GM19238 (cell line): ENCODE results near the gene TMEM156.
"Not testable (repeated sequence)": the region's sequence is repeated elsewhere in the genome, so short reads cannot be mapped to it uniquely, and the experiment has no call there.

ENCODE experiments used
- DNase-seq: peaks from one replicate; pipeline ENCODE4 v3.0.0; 2011; ENCODE audit warnings: low spot score; ENCODE audit not compliant: insufficient read length

The TMEM156 gene

DNA sequence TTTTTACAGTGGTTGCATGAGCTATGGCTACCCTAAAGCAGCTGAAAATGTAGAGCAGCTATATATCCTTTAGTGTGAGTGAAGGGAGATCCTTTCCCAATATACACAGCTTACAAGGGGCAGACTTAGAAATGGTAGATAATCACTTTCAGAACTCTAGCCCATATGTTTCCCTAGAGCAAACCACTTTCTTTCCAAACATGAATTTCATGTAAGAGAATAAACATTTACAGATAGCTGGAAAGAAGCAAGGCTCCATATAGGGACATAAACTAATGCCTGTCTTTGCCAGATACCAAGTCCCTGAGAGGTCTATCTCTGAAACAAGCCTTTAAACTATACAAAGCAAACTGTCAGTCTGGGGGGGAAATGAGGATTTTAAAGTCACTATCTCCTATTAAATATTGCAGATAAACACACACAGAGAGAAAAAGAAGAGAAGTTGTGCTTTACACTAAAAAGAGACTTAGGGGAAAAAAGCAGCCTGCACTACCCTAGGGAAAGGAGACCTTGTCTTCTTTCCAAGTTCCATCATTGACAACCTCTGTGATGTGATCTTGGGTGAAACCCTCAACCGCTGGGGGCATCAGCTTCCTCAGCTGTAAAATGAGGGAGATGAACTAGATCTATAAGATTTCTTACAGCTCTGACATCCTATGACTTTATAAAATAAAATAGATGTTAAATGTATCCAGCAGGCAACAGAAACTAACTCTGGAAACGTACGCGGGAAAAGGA lies 73.6 kb downstream of the TMEM156 start:
- DNase-seq: no peak

DNA sequence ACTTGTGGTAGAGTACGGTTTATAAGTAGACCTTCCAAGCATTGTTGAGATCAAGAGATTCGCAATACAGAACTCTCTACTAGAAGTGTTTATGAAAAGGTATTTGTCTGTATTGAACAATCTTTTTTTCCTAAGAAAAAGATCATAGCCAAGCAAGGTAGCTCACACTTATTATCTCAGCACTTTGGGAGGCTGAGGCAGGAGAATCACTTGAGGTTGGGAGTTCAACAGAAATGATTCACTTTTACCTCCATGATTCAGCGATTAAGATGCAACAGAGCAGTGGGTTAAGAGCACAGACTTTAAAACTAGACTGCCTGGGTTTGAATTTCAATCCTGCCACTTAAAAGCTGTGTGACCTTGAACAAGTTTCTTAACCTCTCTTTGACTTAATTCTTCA lies 74.3 kb downstream of the TMEM156 start:
- no peak for DNase-seq

- DNase-seq: no peak
These were observed 74.9 kb downstream of the TMEM156 start for GRCh38 chr4:38957261-38957815.

DNA sequence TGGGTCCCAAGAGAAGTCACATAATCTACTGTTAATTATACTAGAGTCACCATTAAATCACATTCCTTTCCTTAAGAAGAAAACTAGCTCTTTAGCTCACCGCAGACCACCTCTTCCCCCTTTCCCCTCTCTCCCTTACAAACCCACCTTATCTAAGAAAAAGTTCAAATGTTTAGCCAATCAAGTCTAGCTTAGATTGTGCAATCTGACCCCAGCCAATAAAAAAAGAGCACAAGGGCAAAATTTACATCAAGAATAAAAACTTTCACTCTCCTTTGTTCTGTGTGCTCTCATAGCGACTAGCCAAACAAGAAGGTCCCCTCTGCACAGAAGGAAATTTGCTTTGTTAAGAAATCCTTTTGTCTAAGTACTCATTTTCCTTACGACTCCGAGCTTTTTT lies 76.3 kb downstream of the TMEM156 start:
- no peak for DNase-seq

DNA sequence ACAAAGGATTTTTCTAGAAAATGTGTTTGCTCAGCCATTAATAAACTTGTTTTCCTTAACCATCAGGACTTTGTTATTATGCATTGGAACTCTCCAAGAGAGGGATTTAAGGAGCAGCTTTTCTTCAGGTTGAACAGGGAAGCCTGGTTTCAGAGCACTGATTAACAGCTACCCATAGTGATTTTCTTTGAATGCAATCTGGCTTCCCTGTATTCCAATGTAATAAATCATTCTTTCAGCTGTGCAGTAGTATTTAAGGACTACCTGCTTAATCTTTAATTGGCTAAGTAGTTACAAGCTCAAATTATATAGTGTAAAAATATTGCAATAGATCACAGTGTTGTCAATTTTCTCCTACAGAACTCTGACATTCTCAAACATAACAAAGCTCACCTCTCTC lies 77.5 kb downstream of the TMEM156 start:
- DNase-seq: no peak

DNA sequence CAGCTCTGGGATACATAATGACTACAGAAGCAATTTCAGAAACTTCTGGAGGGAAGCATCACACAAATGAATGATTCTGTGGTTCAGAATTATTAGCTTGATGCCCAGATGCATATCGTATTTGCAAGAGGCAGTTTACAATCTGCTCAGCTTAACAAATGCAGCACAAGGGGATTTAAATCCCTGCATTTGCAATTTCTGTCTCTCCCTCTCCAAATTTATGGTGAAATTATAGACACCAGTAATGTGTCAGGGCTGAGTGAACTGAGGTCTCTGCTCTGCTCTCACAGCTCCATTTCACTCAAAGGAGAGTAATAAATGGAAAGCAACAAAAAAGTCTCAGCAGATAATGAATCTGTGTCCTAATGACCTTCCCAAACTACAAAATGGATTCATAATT lies 80.2 kb downstream of the TMEM156 start:
- no peak for DNase-seq

DNA sequence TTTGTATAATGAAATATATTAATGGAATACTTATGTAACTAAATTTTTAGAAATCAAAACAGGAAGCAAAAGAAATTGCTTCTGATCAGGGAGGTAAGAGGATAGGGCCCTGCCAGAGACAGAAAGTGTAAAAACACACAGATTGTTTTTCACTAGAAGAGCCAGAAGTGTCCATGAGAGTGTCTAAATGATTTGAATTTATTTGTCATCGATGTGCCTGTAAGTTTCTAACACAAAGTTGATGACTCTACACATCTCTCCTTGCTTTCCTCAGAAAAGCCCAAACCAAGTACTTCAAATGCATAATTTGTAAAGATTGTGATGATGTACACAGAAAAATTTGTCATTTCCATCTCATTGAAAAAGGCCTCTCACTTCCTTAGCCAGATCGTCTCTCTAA lies 80.6 kb downstream of the TMEM156 start:
- DNase-seq: no peak

GRCh38 chr4:38950734-38951133 lies 81.5 kb downstream of the TMEM156 start:
- no peak for DNase-seq

DNA sequence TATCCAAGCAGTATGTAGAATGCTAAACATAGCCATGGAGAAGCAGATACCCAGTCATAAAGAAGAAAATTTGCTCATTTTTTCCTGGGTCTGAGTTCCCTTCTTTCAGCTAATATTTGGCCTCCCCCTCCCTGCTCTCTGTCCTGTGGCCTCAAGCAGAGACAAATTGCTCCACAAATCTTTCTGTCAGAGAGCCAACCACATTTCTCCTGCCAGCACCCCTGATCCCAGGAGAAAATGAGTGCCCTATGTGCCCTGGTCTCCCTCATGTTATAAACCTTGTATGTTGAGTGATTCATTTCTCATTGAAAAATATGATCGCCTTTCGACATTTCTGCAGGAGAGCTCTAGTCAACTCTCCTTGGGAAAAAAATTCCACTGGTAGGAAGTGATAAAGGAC lies 82.0 kb downstream of the TMEM156 start:
- no peak for DNase-seq

GRCh38 chr4:38949411-38950051 lies 82.7 kb downstream of the TMEM156 start:
- no peak for DNase-seq

GRCh38 chr4:38948551-38948950 lies 83.7 kb downstream of the TMEM156 start:
- no peak for DNase-seq

DNA sequence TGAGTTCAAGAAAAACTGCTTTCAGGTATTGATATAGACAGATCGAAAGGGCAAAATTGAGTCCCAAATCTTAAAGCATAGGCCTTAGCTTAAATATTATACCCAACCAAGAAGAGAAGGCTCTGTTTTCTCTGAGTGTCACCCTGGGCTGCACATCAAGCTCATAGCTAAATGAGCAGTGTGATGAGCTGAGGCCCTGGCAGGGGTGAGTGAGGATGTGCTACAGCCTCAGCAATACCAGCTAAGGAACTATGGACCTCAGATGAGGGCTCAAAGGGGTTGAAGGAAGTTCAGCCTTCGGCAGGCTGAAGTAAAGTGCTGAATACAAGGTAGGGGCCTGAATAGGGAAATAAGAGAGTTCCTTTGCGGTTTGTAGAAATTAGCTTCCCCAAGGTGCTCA lies 85.3 kb downstream of the TMEM156 start:
- DNase-seq: no peak

DNA sequence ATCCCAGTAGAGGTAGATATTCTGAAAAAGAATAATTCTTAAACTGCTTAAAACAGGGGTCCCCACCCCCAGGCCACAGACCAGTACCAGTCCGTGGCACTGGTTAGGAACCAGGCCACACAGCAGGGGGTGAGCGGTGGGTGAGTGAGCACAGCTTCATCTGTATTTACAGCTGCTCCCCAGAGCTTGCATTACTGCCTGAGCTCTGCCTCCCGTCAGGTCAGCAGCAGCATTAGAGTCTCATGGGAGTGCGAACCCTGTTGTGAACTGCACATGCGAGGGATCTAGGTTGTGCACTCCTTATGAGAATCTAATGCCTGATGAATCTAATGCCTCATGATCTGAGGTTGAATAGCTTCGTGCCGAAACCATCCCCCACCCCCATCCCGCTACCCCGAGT lies 87.8 kb downstream of the TMEM156 start:
- no peak for DNase-seq

DNA sequence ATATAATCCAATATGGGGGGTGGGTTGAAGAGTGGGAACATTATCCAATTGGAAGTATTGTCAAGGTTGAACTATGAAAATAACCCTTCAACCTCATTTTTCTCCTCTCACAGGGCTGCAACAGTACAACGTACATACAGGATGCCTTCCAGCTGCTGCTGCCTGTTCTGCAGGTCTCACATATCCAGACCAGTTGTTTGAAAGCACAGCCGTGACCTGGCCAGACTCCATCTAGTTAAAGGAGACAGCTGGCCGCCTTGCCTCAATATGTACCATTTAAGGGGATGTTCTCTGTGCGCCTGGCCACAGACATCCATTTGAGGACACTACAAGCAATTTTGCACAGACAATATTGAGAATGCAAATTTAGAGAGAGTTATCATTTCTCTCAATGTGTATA lies 88.9 kb downstream of the TMEM156 start:
- no peak for DNase-seq

DNA sequence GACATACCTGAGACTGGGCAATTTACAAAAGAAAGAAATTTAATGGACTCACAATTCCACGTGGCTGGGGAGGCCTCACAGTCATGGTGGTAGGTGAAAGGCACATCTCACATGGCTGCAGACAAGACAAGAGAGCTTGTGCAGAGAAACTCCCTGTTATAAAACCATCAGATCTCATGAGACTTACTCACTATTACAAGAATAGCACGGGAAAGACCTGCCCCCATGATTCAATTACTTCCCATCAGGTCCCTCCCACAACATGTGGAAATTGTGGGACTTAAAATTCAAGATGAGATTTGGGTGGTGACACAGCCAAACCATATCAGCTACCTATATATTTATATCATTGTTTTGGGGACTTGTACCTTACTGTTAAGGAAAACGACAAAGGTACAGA lies 90.3 kb downstream of the TMEM156 start:
- DNase-seq: not testable (repeated sequence)

DNA sequence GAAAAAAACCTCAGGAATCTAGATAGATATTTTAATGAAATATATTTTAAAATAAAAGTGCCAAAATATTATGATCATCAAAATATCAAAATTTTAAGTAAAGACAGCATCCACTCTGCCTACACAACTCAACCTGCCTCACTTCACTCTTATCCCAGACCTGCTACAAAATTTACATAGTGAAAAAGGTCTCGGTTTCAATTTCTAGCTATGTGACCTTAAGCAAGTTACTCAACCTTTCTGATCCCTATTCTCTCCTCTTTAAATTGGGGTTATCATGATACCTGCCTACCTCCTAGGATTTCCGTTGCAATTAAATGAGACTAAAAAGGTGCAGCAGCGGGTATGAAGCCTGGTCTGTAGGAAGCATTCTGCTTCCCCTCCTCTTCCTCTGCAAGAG lies 91.7 kb downstream of the TMEM156 start:
- no peak for DNase-seq

DNA sequence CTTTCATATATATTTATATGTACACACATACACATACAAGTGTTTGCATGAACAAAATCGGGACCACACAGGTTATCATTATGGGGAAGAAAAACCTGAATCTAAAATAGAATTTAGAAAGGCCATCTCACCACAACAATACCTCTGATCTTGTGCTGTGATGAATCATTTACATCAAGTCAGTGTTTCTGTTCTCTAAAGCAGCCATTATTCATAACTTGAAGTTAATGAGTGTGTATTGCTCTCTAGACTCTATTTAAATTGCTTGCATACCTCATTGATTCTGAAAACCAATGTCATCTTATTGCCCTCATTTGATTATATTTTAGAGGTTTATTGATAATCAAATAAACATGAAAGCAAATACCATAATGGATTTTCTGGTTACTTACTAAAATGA lies 93.0 kb downstream of the TMEM156 start:
- DNase-seq: peak; percentile 27

- no peak for DNase-seq
These were observed 96.7 kb downstream of the TMEM156 start for GRCh38 chr4:38935391-38936073.

DNA sequence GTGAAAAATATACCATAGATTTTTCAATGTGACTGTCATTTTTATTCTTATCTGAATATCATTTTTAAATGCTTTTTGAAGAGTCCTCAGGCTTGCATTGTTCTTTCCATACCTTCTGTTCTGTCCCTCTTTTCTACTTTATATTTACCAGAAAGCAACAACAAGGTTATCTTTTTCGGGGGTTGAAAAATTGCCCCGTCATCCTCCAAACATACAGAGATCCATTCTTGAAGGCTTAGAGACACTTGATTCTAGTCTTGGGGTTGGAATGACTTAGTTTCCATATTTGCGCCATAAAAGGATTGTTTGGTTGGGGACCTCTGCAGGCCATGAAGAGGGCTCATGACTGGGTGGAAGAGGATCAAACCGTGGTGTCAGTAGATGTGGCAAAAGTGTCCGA lies 101.1 kb downstream of the TMEM156 start:
- no peak for DNase-seq

GRCh38 chr4:38930707-38931106 lies 101.5 kb downstream of the TMEM156 start:
- DNase-seq: no peak

DNA sequence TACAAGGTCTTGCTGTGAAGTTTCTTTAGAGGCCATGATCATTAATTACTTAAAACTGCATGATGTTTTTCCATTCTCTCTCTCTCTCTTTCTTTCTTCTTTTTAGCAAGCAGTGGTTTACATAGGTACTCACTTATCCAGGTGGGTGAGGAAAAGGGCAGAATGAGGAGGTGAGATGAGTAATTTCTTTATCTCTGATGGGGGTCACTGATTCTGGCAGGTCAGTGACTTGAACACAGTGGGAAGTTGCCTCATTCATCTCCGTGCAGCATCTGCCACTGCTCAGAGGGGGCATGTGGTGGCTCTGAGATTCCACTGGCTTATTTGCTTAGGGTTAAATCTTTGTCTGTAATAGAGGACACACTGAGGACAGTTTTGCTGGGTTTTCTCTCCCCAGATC lies 102.0 kb downstream of the TMEM156 start:
- DNase-seq: peak; percentile 21

- DNase-seq: no peak
These were observed 103.2 kb downstream of the TMEM156 start for GRCh38 chr4:38928974-38929373.
